Measurements from ENCODE around the gene SLCO3A1.

Gene SLCO3A1

GRCh38 chr15:92105611-92106010 lies 252.1 kb downstream of the SLCO3A1 start:
- no peak for DNase-seq
- TF ChIP-seq POLR2A (IDR thresholded peaks at IDR 0.05; ENCODE audit: low read length) = no peak
- no peak for TF ChIP-seq GATA1 (IDR thresholded peaks at IDR 0.05; ENCODE audit: low read depth, low read length)

GRCh38 chr15:92107510-92107909 lies 254.0 kb downstream of the SLCO3A1 start:
- DNase-seq = no peak
- TF ChIP-seq POLR2A (IDR thresholded peaks at IDR 0.05; ENCODE audit: low read length) = no peak
- no peak for TF ChIP-seq GATA1 (IDR thresholded peaks at IDR 0.05; ENCODE audit: low read depth, low read length)

- TF ChIP-seq POLR2A (IDR thresholded peaks at IDR 0.05; ENCODE audit: low read length) (no peak), GATA1 (IDR thresholded peaks at IDR 0.05; ENCODE audit: low read depth, low read length) (no peak)
- no peak for DNase-seq
Measured at GRCh38 chr15:92109191-92109873, 255.8 kb downstream of the SLCO3A1 start.

- TF ChIP-seq GATA1 (IDR thresholded peaks at IDR 0.05; ENCODE audit: low read depth, low read length) (no peak), POLR2A (IDR thresholded peaks at IDR 0.05; ENCODE audit: low read length) (no peak)
- DNase-seq = no peak
Measured at GRCh38 chr15:92111291-92111690, 257.8 kb downstream of the SLCO3A1 start.

DNA sequence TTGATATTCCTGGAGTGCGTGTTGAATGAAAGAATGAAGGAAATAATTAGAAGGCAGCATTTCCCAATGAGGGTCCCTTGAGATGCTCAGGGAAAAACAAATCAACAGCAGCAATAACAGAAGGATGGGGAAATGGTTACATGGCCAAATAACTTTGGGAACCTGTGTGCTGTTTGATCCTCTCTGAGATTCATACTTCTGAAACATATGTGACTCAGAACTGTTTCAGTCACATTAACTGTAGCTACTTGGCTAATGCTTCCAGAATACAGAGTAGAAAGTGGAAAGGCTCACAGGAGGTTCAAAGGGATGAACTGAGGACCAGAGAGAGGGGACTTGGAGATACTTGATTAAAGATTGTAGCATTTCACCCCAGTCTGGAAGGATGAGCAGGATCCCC lies 258.2 kb downstream of the SLCO3A1 start:
- TF ChIP-seq POLR2A (IDR thresholded peaks at IDR 0.05; ENCODE audit: low read length) = no peak
- TF ChIP-seq GATA1 (IDR thresholded peaks at IDR 0.05; ENCODE audit: low read depth, low read length) = no peak

DNA sequence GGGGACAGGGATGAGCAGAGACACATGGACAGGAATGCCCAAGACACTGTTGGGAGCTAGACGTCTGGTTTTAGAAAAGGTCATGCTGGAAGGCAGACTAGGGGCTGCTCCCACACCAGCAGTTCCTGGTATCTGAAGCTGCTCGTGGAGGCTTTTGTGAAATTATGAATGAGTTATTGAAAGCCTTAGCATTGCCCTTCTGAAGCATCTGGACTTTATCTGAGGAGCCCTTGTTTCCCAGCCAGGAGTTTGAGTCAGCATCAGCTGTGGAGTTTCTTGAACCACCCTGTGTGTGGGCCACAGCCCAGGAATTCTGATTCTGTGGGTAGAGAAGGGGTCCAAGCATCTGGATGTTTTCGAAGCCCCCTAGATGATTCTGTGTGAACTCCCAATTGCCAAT lies 258.7 kb downstream of the SLCO3A1 start:
- no peak for TF ChIP-seq POLR2A (IDR thresholded peaks at IDR 0.05; ENCODE audit: low read length)
- no peak for TF ChIP-seq GATA1 (IDR thresholded peaks at IDR 0.05; ENCODE audit: low read depth, low read length)
- no peak for DNase-seq

More for the DNA sequence above, 258.2 kb downstream of the SLCO3A1 start:
- no peak for DNase-seq

DNA sequence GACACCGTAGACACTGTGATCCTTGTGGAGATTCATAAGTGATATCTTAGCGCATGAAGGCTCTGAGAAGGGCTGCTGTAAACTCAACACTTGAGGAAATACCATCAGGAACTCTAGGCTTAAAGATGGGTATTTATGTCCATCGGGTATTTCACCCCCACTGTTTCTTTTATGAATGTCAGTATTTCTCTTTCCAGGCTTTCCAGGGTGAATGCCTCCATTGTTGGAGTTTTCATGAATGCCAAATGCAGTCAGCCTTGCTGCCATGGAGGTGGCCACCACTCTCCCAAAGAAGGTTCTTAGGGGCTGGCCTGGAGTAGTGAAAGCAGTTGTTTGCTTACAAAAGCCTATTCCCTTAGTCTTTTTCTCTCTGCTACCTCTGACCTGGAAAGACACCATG lies 259.2 kb downstream of the SLCO3A1 start:
- TF ChIP-seq GATA1 (IDR thresholded peaks at IDR 0.05; ENCODE audit: low read depth, low read length) = no peak
- TF ChIP-seq POLR2A (IDR thresholded peaks at IDR 0.05; ENCODE audit: low read length) = no peak
- no peak for DNase-seq

DNA sequence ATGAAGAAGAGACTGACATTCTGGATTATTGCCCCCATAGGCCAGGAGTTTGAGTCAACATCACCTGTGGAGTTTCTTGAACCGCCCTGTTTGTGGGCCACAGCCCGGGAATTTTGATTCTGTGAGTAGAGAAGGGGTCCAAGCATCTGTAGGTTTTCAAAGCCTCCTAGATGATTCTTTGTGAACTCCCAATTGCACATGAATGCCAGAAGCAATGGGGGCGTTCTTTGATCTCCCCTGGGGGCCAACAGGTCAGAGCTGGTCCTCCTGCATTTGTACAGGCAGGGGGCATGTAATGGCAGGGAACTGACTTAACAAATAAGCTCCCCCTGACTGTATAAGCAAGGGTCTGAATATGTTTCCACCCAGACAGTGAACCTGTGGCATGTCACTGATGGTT lies 260.3 kb downstream of the SLCO3A1 start:
- DNase-seq = no peak
- TF ChIP-seq POLR2A (IDR thresholded peaks at IDR 0.05; ENCODE audit: low read length) = no peak
- TF ChIP-seq GATA1 (IDR thresholded peaks at IDR 0.05; ENCODE audit: low read depth, low read length) = no peak

GRCh38 chr15:92115834-92116233 lies 262.3 kb downstream of the SLCO3A1 start:
- no peak for TF ChIP-seq POLR2A (IDR thresholded peaks at IDR 0.05; ENCODE audit: low read length)
- TF ChIP-seq GATA1 (IDR thresholded peaks at IDR 0.05; ENCODE audit: low read depth, low read length) = no peak
- DNase-seq = no peak

- DNase-seq = no peak
Measured at GRCh38 chr15:92116330-92116729, 262.8 kb downstream of the SLCO3A1 start.

DNA sequence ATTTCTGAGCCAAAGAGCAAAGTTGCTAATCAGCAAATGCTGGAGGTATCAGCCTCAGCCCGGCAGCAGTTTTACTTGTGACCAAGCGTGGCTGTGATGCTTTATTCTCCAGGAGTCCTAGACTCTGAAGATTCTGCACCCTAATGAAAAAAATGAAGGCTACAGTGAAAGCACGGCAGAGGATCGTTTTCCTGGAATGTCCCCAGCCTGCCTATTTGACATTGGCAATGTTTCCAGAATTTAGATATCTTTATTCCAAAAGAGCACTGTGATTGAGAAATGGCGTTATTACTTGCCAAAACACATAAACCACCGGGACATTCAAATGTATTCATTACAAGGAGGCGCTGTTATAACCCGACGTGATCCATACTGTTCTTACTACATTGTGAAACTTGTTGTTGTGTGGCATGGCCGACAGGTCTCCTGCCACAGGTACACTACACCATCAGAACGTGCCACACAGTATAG lies 263.8 kb downstream of the SLCO3A1 start:
- no peak for DNase-seq

More at GRCh38 chr15:92116330-92116729, 262.8 kb downstream of the SLCO3A1 start:
- TF ChIP-seq POLR2A (IDR thresholded peaks at IDR 0.05; ENCODE audit: low read length) (no peak), GATA1 (IDR thresholded peaks at IDR 0.05; ENCODE audit: low read depth, low read length) (no peak)

GRCh38 chr15:92118162-92118935 lies 264.8 kb downstream of the SLCO3A1 start:
- DNase-seq = no peak
- TF ChIP-seq POLR2A (IDR thresholded peaks at IDR 0.05; ENCODE audit: low read length) = no peak
- TF ChIP-seq GATA1 (IDR thresholded peaks at IDR 0.05; ENCODE audit: low read depth, low read length) = no peak

More for the DNA sequence above, 263.8 kb downstream of the SLCO3A1 start:
- TF ChIP-seq GATA1 (IDR thresholded peaks at IDR 0.05; ENCODE audit: low read depth, low read length) (no peak), POLR2A (IDR thresholded peaks at IDR 0.05; ENCODE audit: low read length) (no peak)

DNA sequence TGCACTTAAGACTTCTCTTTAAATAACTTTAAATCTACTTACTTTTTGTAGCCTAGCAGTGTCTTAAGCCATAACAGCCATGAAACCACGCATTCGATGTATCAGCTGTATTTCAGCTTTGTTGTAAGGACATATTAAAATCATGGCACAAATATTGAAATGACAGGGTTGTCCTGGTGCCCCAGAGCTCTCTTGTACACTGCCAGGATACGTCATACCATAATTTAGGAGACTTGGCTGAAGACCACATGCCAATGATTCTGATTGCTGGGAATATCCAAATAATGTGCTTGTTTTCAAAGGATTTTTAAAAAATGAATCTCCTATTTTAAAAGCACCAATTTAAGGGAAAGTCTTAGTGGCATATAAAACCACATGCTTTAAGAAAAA lies 265.4 kb downstream of the SLCO3A1 start:
- DNase-seq = no peak
- TF ChIP-seq GATA1 (IDR thresholded peaks at IDR 0.05; ENCODE audit: low read depth, low read length) (no peak), POLR2A (IDR thresholded peaks at IDR 0.05; ENCODE audit: low read length) (no peak)

- TF ChIP-seq GATA1 (IDR thresholded peaks at IDR 0.05; ENCODE audit: low read depth, low read length) = no peak
- no peak for TF ChIP-seq POLR2A (IDR thresholded peaks at IDR 0.05; ENCODE audit: low read length)
Measured at GRCh38 chr15:92120094-92120795, 266.7 kb downstream of the SLCO3A1 start.

More at GRCh38 chr15:92120094-92120795, 266.7 kb downstream of the SLCO3A1 start:
- DNase-seq = no peak

Data from erythroblast (primary cell).